SHP77 treated with DMSO at 0.1 percent for 48 hours (cell line): ENCODE measurements around the gene RPUSD1.

Experiments
- DNase-seq: peaks from one replicate; lab custom pipeline; 2025; lab: John Stamatoyannopoulos, UW

Gene RPUSD1

DNA sequence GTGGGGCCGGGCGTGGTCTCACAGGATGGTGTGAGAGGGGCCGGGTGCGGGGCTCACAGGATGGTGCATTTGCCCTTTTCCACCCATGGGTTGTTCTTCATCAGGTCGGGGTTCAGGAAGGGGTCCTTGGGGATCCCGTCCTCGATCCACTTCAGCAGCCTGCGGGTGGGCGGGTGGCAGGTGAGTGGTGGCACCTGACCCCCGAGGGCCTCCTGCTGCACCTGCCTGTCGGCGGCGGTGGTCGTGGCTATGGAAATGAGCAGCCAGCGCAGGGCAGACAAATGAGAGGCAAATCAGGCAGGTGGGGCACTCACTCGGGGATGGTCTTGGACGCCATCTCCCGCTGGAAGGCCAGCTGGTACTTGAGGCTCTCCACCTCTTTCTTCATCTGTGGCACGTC lies 10.5 kb upstream of the RPUSD1 start:
- DNase-seq, result no peak

GRCh38 chr16:797686-798085 lies 9.5 kb upstream of the RPUSD1 start:
- DNase-seq, result no peak

GRCh38 chr16:797120-797420 lies 8.9 kb upstream of the RPUSD1 start:
- DNase-seq, result no peak

GRCh38 chr16:796296-797119 lies 8.3 kb upstream of the RPUSD1 start:
- no peak for DNase-seq

DNA sequence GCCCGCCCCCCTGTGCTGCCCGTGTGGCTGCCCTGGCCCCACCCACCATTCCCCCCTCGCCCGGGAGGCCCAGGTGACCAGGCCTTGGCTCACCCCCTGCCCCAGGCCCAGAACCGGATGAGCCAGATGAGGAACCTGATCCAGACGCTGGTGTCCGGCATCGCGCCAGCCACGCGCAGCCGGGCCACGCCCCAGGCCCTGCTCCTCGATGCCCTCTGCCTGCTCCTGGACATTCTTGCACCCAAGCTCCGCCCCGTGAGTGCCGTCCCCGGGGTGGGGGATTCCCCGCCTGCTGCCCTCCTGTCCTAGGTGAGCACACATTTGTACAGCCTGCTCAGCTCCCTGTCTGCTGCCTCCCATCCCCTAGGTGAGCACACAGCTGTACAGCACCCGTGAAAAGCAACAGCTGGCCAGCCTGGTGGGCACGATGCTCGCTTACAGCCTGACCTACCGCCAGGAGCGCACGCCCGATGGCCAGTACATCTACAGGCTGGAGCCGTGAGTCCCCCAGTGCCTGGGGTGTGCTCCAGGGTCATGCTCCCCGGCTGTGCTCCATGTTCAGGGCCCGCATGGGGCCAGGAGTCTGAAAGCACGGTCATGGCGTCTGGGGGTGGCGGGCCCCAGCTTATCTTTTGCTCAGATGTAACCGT lies 7.5 kb upstream of the RPUSD1 start:
- no peak for DNase-seq

DNA sequence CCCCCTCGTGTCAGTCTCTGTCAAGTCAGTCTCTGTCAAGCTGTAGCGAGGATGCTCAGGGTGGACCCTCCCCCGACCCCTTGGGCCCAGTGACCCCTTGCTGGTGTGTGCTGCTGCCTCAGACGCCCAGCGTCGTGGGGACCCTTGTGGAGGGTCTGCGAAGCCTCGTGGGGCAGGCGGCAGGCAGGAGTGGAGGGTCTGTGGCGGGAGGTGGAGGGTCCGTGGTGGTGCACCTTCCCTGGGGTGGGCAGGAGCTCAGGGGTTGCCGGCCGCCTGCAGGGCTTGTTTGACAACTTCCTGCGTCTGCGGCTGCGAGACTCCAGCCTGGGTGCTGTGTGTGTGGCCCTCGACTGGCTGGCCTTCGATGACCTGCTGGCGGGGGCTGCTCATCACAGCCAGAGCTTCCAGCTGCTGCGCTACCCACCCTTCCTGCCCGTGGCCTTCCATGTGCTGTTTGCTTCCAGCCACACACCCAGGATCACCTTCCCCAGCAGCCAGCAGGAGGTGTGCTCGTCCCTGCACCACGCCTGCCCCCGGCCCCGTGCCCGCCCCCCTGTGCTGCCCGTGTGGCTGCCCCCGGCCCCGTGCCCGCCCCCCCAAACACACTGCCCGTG lies 6.8 kb upstream of the RPUSD1 start:
- DNase-seq, result no peak

DNA sequence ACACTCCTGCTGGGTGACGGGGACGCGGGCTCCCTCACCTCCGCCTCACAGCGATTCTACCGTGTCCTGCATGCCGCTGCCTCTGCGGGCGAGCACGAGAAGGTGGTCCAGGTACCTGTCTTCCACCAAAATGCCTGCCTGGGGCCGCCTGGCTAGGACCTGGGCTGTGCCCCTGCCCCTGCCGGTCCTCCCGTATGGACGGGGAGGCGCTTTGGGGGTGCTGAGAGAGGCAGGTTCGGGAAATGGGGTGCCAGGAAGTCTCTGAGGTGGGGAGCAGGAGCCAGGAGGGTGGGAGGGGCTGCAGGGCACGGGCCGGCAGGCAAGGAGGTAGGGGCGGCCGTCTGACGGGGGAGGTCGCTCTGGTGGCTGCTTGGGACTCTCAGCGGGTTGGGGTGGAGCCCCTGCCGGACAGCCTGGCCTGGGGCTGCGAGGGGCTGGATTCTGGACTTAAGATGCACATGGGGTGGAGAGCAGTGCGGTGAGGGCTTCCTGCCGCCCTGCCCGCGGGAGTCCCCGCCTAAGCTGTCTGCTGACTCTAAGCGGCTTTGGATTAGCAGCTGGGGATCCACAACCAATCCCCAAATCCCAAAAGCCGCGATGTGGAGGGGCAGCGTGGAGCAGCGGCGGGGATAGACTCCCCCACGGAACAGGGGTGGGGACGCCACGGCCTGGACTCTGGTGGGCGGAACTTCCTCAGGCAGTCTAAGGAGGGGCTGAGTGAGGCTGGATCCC lies 6.1 kb upstream of the RPUSD1 start:
- no peak for DNase-seq

DNA sequence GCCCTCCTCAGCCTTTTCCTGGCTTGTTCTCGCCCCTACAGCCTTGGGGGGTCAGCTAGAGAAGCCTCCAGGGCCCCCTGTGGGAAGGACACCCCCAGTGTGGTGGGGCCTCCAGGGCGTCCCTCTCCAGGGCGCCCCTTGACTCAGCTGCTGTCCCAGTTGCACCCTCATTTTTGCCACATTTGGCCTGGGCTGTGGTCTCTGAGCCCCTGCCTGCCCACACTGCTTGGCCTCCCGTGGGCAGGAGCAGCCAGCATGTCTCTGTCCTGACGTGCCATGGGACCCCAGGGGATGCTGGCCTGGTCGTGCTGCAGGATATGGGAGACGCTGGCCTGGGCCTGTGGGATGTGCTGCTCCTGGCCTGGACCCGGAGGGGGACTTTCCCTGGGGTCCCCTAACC lies 5.2 kb upstream of the RPUSD1 start:
- no peak for DNase-seq

GRCh38 chr16:792221-792995 lies 4.2 kb upstream of the RPUSD1 start:
- no peak for DNase-seq

GRCh38 chr16:791131-791530 lies 3.0 kb upstream of the RPUSD1 start:
- no peak for DNase-seq

DNA sequence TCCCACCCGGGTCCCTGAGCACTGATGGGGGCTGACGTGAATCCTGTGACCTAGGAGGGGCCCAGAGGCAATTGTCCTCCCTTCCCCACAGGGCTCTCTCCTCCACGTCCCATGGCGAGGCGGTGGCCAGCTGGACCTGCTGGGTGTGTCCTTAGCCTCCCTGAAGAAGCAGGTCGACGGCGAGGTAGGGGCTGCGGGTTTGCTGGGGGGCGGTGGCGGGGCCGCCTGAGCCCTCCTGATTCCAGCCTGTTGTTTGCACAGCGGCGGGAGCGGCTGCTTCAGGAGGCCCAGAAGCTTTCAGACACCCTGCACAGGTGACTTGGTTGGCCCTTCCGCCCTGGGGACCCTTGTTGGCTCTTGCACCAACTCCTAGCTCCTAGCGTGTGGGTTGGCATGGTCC lies 1.9 kb upstream of the RPUSD1 start:
- no peak for DNase-seq

DNA sequence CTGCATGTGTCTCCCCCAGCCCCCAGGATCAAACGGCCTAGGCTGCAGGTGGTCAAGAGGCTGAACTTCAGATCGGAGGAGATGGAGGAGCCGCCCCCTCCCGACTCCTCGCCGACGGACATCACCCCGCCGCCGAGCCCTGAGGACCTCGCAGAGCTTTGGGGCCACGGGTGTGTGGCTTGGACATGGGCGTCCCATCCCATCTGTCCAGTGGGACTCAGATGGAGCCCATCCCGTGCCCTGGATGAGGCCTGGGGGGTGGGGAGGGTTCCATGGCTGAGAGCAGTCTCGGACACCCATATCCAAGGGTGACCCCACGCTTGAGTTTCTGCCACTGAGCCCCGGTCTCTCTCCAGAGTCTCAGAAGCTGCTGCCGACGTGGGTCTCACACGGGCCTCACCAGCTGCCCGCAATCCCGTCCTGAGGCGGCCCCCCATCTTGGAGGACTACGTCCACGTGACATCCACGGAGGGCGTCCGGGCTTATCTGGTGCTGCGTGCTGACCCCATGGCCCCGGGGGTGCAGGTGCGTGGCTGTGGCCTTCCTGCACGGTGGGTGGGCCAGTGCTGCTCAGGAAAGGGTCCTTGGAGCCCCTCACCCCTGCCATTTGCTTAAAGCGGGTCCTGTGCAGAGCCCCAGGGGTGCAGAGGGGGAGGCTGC lies 1.1 kb upstream of the RPUSD1 start:
- DNase-seq, result no peak

DNA sequence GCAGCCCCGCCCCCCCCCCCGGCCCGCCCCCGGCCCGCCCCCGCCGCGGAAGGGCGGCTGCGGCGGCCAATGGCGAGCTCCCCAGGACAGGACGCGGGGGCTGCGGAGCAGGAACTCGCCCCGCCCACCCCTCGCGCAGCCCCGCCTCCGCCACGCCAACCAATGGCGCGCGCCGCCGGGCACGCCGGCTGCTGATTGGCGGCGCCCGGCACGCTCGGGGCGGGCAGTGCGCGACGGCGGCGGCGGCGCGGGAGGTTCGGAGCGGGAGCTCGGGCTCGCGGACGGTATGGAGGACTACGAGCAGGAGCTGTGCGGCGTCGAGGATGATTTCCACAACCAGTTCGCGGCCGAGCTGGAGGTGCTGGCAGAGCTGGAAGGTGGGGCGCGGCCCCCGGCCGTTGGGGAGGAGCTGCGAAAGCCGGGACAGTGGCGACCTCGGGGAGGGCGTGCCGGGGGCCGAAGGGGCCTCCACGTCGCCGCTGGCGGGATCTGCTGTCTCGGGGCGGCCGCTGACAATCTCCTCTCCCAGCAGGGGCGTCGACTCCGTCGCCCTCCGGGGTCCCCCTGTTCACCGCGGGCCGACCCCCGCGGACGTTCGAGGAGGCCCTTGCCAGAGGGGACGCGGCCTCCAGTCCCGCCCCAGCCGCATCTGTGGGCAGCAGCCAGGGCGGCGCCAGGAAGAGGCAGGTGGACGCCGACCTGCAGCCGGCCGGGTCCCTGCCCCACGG lies 382 bp upstream of the RPUSD1 start, which contains the start of gene CHTF18:
TSS of gene CHTF18 (plus strand) at position 222 of the 728 bp plus-strand sequence. CDS start at position 287, 65 bp downstream.
- peak; percentile 14 for DNase-seq

DNA sequence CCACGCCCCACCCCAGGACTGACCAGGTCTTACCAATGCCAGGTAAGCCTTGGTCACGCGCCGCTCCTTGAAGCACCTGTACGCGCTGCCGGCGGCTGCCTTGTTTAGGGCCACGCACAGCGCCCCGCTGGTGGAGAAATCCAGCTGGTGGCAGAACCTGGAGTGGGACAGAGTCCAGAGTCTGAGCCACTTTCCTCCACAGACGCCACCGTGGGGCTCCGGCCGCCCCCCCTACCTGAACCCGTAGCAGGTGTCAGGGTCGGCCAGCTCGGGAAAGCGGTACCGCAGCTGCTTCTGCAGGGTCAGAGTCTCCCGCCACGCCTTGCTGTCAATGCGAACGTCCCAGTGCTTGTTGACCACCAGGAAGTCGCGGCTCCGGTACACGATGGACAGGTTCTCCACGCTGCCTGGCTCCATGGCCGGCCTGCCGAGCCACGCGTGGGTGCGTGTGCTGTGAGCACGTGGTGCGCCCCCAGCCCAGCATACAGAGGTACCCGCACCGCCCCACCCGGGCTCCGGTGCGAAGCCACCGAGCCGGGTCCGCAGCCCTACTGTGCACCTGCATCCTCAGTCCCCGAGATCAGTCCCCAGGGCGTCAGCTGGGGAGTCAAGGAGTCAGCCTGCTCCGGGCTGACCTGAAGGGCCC lies 737 bp downstream of the RPUSD1 start:
- DNase-seq, result no peak

- peak; percentile 15 for DNase-seq
Observed at GRCh38 chr16:785563-786535, 2.3 kb downstream of the RPUSD1 start.

DNA sequence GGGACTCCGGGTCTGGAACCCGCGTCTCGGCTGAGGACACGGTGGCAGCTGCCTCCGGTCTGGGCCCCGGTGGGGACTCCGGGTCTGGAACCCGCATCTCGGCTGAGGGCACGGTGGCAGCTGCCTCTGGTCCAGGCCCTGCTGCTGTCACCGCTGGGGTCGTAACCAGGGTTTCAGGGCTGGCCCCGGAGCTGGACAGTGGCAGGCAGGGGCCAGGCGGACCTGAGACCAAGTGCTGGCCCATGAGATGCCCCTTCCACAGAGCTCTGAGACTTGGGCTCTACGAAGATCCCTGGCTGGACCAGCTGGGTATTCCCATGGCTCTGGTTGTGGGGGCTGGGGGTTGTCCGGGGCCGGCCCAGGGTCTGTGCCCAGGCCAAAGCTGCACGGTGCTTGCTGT lies 3.8 kb downstream of the RPUSD1 start:
- DNase-seq, result no peak

DNA sequence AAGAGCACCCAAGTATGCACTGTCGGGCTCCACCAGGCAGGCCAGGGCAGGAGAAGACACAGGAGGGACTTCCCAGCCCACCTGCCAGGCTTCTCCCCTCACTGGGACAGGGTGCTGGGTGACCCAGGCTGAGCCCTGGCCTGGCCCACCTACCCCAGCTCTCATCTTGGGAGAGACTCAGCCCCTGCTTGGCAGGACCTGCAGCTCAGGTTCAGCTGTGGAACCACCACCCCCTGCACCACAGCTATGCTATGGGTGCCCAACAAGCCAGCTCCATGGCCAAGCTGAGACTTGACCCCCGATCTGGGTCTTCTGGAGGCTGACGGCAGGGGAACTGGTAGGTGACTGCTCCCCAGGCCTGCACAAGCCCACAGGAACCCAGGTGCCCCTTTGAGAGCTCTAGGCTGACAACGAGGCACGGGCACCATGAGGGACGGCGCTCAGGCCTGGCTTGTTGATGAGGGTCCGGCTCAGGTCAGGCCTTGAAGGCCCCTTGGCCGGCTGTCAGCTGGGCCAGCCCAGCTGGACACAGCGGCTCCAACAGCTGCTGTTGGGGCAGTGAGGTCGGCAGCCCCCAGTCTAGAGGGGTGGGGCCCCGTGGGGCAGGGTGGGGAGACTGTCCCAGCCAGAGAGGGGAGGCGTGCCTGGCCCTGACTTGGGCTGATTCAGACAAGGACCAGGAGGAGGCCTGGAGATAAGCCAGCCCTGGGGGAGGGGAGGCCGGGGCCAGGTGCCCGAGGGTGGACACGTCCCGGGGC lies 4.6 kb downstream of the RPUSD1 start:
- no peak for DNase-seq

DNA sequence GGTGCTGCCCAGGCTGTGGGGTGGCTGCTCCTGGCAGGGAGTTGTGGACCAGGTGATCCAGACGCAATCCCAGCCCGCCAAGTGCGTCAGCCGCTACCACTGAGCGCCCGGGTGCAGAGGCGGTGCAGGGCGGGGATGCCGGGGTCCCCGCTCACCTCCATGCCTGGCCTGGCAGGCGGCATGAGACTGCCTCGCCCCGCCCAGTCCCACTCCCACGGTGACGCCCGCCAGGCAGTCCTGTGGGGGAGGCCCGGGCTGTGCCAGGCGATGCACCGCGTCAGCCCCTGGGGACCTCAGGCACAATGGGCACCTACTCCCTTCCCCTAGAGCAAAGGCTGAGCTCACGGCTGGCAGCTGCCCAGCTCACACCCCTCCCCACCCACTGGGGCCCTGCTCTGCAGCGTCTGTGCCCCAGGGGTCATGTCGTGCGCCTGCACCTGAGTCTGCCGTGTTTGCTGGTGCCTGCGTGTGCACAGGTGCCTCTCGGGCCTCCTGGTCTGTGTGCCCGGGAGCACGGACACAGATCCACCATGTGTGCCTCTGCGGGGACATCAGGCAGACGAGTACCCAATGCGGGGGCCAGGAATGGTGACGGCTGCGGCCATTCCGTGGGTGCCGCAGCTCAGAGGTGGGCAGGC lies 5.3 kb downstream of the RPUSD1 start:
- no peak for DNase-seq
